PC-3 (cell line): ENCODE results near the gene DGKE. TPM values are rescaled to one million over a fixed set of nuclear protein-coding genes. Genes with fewer than 3 reads are reported as not detected.

Experiments
- ATAC-seq: fragments of 200-7000 bp; cut with Tn5 transposase; 2 replicates; pipeline ENCODE4 v1.9.1; 2020; ENCODE audit warnings: mild to moderate bottlenecking, moderate library complexity
- BruUV-seq: library from RNA; stranded (reverse); fragments of 400-500 nt; replicated peaks from 2 replicates; lab custom pipeline; 2021; lab: Mats Ljungman, UMichigan
- CTCF ChIA-PET: fragments of 300-600 bp; sonication (Branson Sonifier 250); formaldehyde crosslinking; loops from one replicate; lab custom pipeline; 2022; ENCODE audit warnings: antibody characterized with exemption; lab: Charles Lee
- POLR2A ChIA-PET: fragments of 300-600 bp; sonication (Branson Sonifier 250); formaldehyde crosslinking; loops from one replicate; lab custom pipeline; 2022; ENCODE audit warnings: antibody characterized with exemption; ENCODE audit not compliant: unreplicated experiment; lab: Charles Lee
- DNase-seq: peaks from one replicate; pipeline ENCODE4 v3.0.0-alpha.2; 2015
- H2AFZ ChIP-seq: fragments of 300-600 bp; sonication (generic); 2 replicates; pipeline ENCODE4 v1.6.0; 2016; ENCODE audit warnings: antibody characterized with exemption, low read length
- H3F3A ChIP-seq: fragments of 300-600 bp; sonication (generic); one replicate; pipeline ENCODE4 v1.6.0; 2017; ENCODE audit warnings: antibody characterized with exemption, low read length, control low read depth, mild to moderate bottlenecking; ENCODE audit not compliant: unreplicated experiment
- H3K27ac ChIP-seq: fragments of 300-600 bp; sonication (generic); 2 replicates; pipeline ENCODE4 v1.5.1; 2016; ENCODE audit warnings: mild to moderate bottlenecking, low read length
- H3K27me3 ChIP-seq: fragments of 300-600 bp; sonication (generic); 2 replicates; pipeline ENCODE4 v1.6.1; 2016; ENCODE audit warnings: low read length, mixed read lengths
- H3K36me3 ChIP-seq: fragments of 300-600 bp; sonication (generic); 2 replicates; pipeline ENCODE4 v1.6.1; 2016; ENCODE audit warnings: low read depth, mixed run types, low read length, mixed read lengths
- H3K4me1 ChIP-seq: fragments of 300-600 bp; sonication (generic); 2 replicates; pipeline ENCODE4 v1.5.1; 2016; ENCODE audit warnings: low read length; ENCODE audit not compliant: insufficient read depth
- H3K4me2 ChIP-seq: fragments of 300-600 bp; sonication (generic); 2 replicates; pipeline ENCODE4 v1.6.0; 2016; ENCODE audit warnings: low read length
- H3K4me3 ChIP-seq: fragments of 300-600 bp; sonication (generic); 2 replicates; pipeline ENCODE4 v1.5.1; 2016; ENCODE audit warnings: mild to moderate bottlenecking, low read length, mixed read lengths
- H3K79me2 ChIP-seq: fragments of 300-600 bp; sonication (generic); 2 replicates; pipeline ENCODE4 v1.6.1; 2017; ENCODE audit warnings: low read length, mixed read lengths
- H3K9ac ChIP-seq: fragments of 300-600 bp; sonication (generic); 2 replicates; pipeline ENCODE4 v1.6.0; 2016; ENCODE audit warnings: mild to moderate bottlenecking, low read length
- H3K9me2 ChIP-seq: fragments of 300-600 bp; sonication (generic); replicated peaks from 2 replicates; pipeline ENCODE4 v1.6.1; 2016; ENCODE audit warnings: mixed run types, low read length, mixed read lengths
- H3K9me3 ChIP-seq: fragments of 300-600 bp; sonication (generic); 2 replicates; pipeline ENCODE4 v1.6.1; 2016; ENCODE audit warnings: low read length, mixed read lengths
- H4K20me1 ChIP-seq: fragments of 300-600 bp; sonication (generic); 2 replicates; pipeline ENCODE4 v1.6.1; 2016; ENCODE audit warnings: low read length, mixed read lengths
- EZH2 ChIP-seq: fragments of 300-600 bp; sonication (generic); IDR thresholded peaks from one replicate; pipeline ENCODE4 v1.6.1; 2017; ENCODE audit warnings: antibody characterized with exemption, mild to moderate bottlenecking, low read length; ENCODE audit not compliant: unreplicated experiment
- EZH2phosphoT487 ChIP-seq: fragments of 300-600 bp; sonication (generic); IDR thresholded peaks from 2 replicates; pipeline ENCODE4 v1.6.1; 2018; ENCODE audit warnings: mild to moderate bottlenecking, antibody characterized with exemption, low read length, borderline replicate concordance
- intact Hi-C: fragments of 100-400 bp; cut with micrococcal nuclease; formaldehyde crosslinking; loops from 2 replicates; pipeline ENCODE4 v1.9.0; 2023
- total RNA-seq: library from RNA; depleted of rRNA; stranded (reverse); fragments of >200 nt; gene quantifications from 2 replicates; pipeline ENCODE4 v1.2.3, GENCODE V29; 2014
- TF ChIP-seq, protein P1 (sequence below): fragments of 300-600 bp; sonication (generic); conservative IDR thresholded peaks from 2 replicates; pipeline ENCODE4 v1.5.1; 2017; ENCODE audit warnings: antibody characterized with exemption, low read depth, mild to moderate bottlenecking, low read length

Gene DGKE
- total RNA-seq, 1 experiment from 2014 or later = 8.4 TPM

DNA sequence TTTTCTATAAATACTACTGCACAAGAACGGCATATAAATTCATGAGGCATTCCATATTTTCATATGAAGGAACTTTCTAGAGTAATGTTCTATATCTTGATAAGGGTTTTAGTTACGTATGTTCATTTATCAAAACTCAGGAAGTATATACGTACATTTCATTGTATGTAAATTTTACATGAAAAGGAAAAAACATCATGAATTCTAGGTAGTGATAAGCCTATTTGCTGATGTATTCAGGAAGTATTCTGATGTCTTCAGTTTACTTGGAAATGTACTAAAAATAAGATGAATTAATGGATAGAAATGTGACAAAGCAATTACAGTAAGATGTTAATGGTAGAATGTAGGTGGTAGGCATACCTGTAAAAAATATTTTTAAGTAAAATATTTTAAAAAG, 4.7 kb downstream of the DGKE start:
- no peak for ATAC-seq
- peaks cover 52% of the 10 kb centered on the region for H3K79me2 ChIP-seq
- H3F3A ChIP-seq = no peaks in the 10 kb centered on the region
- H2AFZ ChIP-seq = no peak overlapping the region
- intact Hi-C loops = no loop called here
- TF ChIP-seq EZH2phosphoT487 (no peak), EZH2 (no peak)
- TF ChIP-seq, protein P1, sequence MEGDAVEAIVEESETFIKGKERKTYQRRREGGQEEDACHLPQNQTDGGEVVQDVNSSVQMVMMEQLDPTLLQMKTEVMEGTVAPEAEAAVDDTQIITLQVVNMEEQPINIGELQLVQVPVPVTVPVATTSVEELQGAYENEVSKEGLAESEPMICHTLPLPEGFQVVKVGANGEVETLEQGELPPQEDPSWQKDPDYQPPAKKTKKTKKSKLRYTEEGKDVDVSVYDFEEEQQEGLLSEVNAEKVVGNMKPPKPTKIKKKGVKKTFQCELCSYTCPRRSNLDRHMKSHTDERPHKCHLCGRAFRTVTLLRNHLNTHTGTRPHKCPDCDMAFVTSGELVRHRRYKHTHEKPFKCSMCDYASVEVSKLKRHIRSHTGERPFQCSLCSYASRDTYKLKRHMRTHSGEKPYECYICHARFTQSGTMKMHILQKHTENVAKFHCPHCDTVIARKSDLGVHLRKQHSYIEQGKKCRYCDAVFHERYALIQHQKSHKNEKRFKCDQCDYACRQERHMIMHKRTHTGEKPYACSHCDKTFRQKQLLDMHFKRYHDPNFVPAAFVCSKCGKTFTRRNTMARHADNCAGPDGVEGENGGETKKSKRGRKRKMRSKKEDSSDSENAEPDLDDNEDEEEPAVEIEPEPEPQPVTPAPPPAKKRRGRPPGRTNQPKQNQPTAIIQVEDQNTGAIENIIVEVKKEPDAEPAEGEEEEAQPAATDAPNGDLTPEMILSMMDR = no peak
- H3K27ac ChIP-seq = no peak overlapping the region
- no peak overlapping the region for H3K9ac ChIP-seq
- H3K36me3 ChIP-seq = peaks cover 13% of the 10 kb centered on the region
- H3K4me1 ChIP-seq = peaks cover 26% of the 10 kb centered on the region
- no TSS peak for BruUV-seq
- CTCF ChIA-PET = no interaction called here
- peak overlapping the region; percentile 0; the same call in 1 of the 2 replicates for H3K4me2 ChIP-seq
- POLR2A ChIA-PET = interaction anchor here (0.6 kb wide), 1 partner anchor 14 kb away, joined by 5 read pairs; no protein-coding TSS in a partner anchor
- H3K9me2 ChIP-seq = no peaks in the 10 kb centered on the region
- peaks cover 19% of the 10 kb centered on the region for H4K20me1 ChIP-seq
- no peaks in the 10 kb centered on the region for H3K9me3 ChIP-seq
- DNase-seq = no peak
- H3K27me3 ChIP-seq = no peaks in the 10 kb centered on the region
- H3K4me3 ChIP-seq = no peak overlapping the region; the same call in 1 of the 2 replicates

DNA sequence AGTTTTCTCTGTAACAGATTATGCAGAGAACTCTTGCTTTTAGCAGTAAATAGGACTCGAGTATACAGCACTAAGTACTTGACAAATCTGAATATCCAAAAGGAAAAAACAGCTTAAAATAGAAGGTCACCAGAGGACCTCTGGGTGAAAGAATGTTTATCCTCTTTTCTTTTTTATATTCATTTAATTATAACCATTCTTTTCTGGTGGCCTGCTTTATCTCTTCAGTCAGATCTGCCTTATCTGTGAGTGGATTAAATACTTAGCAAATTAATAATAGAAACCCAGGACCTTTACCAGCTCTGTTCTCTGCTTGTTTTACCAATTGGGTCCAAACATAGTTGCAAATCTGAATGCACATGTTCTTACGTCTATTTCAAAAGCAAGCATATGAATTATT, 8.6 kb downstream of the DGKE start:
- ChIA-PET POLR2A (no interaction called here), CTCF (interaction anchor here (0.5 kb wide), 1 partner anchor 26 kb away, joined by 3 read pairs; no protein-coding TSS in a partner anchor)
- Histone ChIP-seq H3K9ac (no peak overlapping the region), H3F3A (no peaks in the 10 kb centered on the region), H3K4me3 (no peak overlapping the region), H3K27ac (no peak overlapping the region), H3K79me2 (peaks cover 17% of the 10 kb centered on the region), H3K9me2 (no peaks in the 10 kb centered on the region), H3K27me3 (no peaks in the 10 kb centered on the region), H3K36me3 (peaks cover 13% of the 10 kb centered on the region), H3K4me2 (no peak overlapping the region), H3K9me3 (no peaks in the 10 kb centered on the region), H2AFZ (no peak overlapping the region), H4K20me1 (no peaks in the 10 kb centered on the region), H3K4me1 (peaks cover 2% of the 10 kb centered on the region; the same call in 1 of the 2 replicates)
- ATAC-seq (no peak), DNase-seq (no peak)
- TF ChIP-seq EZH2phosphoT487 = no peak
- TF ChIP-seq, protein P1 = no peak
- TF ChIP-seq EZH2 = no peak
- BruUV-seq = no TSS peak
- intact Hi-C loops = no loop called here

DNA sequence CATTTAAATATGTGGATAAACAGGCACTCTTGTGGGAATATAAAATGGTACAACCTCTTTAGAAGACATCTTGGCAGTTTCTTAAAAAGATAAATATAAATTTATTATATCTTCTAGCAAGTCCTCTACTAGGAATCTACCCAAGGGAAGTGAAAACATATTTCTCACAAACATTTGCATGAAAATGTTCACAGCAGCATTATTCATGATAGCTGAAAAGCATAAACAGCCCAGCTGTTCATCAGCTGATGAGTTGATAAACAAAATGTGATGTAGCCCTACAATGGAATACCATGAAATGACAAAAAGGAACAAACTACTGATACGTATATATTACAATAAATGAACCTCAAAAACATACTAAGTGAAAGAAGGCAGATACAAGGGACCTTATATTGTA, 12.0 kb downstream of the DGKE start:
- no peaks in the 10 kb centered on the region for H3F3A ChIP-seq
- no peaks in the 10 kb centered on the region for H3K4me1 ChIP-seq
- H3K9me3 ChIP-seq = no peaks in the 10 kb centered on the region
- CTCF ChIA-PET = no interaction called here
- H3K9ac ChIP-seq = no peak overlapping the region
- no peak overlapping the region for H3K4me2 ChIP-seq
- no TSS peak for BruUV-seq
- H2AFZ ChIP-seq = no peak overlapping the region
- TF ChIP-seq, protein P1 = no peak
- TF ChIP-seq EZH2phosphoT487 = no peak
- no peak for TF ChIP-seq EZH2
- H3K27ac ChIP-seq = no peak overlapping the region
- no peak overlapping the region for H3K4me3 ChIP-seq
- H3K27me3 ChIP-seq = no peaks in the 10 kb centered on the region
- intact Hi-C loops = no loop called here
- no peak for DNase-seq
- H4K20me1 ChIP-seq = no peaks in the 10 kb centered on the region
- H3K36me3 ChIP-seq = peaks cover 18% of the 10 kb centered on the region
- POLR2A ChIA-PET = interaction anchor here (0.7 kb wide), 1 partner anchor 30 kb away, joined by 3 read pairs; no protein-coding TSS in a partner anchor
- no peaks in the 10 kb centered on the region for H3K79me2 ChIP-seq
- ATAC-seq = no peak
- no peaks in the 10 kb centered on the region for H3K9me2 ChIP-seq
